GM21717 (cell line): Measurements from ENCODE around the gene FAM120B.
"Not testable (repeated sequence)": the region's sequence is repeated elsewhere in the genome, so short reads cannot be mapped to it uniquely, and the experiment has no call there.

Source experiments
- ATAC-seq: cut with Tn5 transposase; IDR thresholded peaks from one replicate; pipeline ENCODE4 v1.9.1; 2021; ENCODE audit warnings: mild to moderate bottlenecking, moderate library complexity; ENCODE audit not compliant: unreplicated experiment

FAM120B gene

GRCh38 chr6:170306324-170307079, at the start of gene FAM120B:
TSS of gene FAM120B (plus strand) at chr6:170306758. CDS start at chr6:170317391, 10,633 bp downstream.
- peak; percentile 98 for ATAC-seq

GRCh38 chr6:170257376-170257775, 49.2 kb upstream of the FAM120B start:
- ATAC-seq, result no peak

- no peak for ATAC-seq
Observed at GRCh38 chr6:170258407-170258806, 48.2 kb upstream of the FAM120B start.

- no peak for ATAC-seq
Observed at GRCh38 chr6:170259278-170259677, 47.3 kb upstream of the FAM120B start.

GRCh38 chr6:170260686-170261085, 45.9 kb upstream of the FAM120B start:
- ATAC-seq, result no peak

GRCh38 chr6:170261643-170262488, 44.7 kb upstream of the FAM120B start:
- ATAC-seq, result no peak

GRCh38 chr6:170262489-170263088, 44.0 kb upstream of the FAM120B start:
- ATAC-seq, result no peak

- ATAC-seq, result no peak
Observed at GRCh38 chr6:170263410-170263809, 43.1 kb upstream of the FAM120B start.

GRCh38 chr6:170264086-170264485, 42.5 kb upstream of the FAM120B start:
- ATAC-seq, result no peak

GRCh38 chr6:170264644-170265043, 41.9 kb upstream of the FAM120B start:
- ATAC-seq, result not testable (repeated sequence)

- no peak for ATAC-seq
Observed at GRCh38 chr6:170265655-170266054, 40.9 kb upstream of the FAM120B start.

GRCh38 chr6:170266061-170266825, 40.3 kb upstream of the FAM120B start:
- ATAC-seq, result no peak

- ATAC-seq, result no peak
Observed at GRCh38 chr6:170267688-170268087, 38.9 kb upstream of the FAM120B start.

GRCh38 chr6:170268216-170269129, 38.1 kb upstream of the FAM120B start:
- no peak for ATAC-seq

- no peak for ATAC-seq
Observed at GRCh38 chr6:170269151-170269845, 37.3 kb upstream of the FAM120B start.

GRCh38 chr6:170269846-170270541, 36.6 kb upstream of the FAM120B start:
- no peak for ATAC-seq

GRCh38 chr6:170270984-170271593, 35.5 kb upstream of the FAM120B start:
- ATAC-seq, result no peak

- ATAC-seq, result peak; percentile 97
Observed at GRCh38 chr6:170271771-170272314, 34.7 kb upstream of the FAM120B start.
